Activated gamma-delta T cell treated with anti-CD3 and anti-CD28 coated beads, Interleukin-2, amount 50 U/mL, for 16 hours (primary cell): ENCODE data around the gene MAP3K6.
A peak's percentile ranks its signal among the peaks of the same experiment; 100 is the strongest.

Source experiments
- DNase-seq: peaks from one replicate; pipeline ENCODE4 v3.0.0-alpha.2; 2020; ENCODE audit warnings: low read depth

The MAP3K6 gene

GRCh38 chr1:27372808-27373690 is 6.3 kb upstream of the MAP3K6 start:
- no peak for DNase-seq

DNA sequence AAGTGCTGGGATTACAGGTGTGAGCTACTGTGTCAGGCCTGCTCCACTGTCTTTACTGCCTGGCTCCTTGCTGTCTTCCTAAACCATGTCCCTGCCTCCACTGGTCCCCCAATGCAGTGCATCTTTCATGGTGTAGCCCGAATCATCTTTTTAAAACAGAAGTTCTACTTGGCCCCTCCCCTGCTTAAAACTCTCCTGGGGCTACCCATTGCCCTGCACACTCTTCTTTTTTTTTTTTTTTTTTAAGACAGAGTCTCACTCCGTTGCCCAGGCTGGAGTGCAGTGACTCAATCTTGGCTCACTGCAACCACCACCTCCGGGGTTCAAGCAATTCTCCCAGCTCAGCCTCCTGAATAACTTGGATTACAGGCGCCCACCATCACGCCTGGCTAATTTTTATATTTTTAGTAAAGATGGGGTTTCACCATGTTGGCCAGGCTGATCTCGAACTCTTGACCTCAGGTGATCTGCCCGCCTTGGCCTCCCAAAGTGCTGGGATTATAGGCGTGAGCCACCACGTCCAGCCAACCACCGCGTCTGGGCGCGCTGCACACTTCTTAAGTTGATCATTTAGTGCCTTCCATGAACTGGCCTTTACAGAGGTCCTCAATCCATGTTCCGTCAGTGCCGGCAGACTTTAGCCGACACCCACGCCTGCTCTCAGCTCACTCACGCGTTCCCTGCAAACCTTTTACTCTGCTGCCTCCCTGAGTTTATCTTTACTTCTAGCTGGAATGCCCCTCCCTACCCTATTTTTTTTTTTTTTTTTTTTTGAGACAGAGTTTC is 5.5 kb upstream of the MAP3K6 start:
- no peak for DNase-seq

- no peak for DNase-seq
These were observed 2.3 kb upstream of the MAP3K6 start for GRCh38 chr1:27368869-27369582.

GRCh38 chr1:27367160-27367650 is 444 bp upstream of the MAP3K6 start:
- no peak for DNase-seq

DNA sequence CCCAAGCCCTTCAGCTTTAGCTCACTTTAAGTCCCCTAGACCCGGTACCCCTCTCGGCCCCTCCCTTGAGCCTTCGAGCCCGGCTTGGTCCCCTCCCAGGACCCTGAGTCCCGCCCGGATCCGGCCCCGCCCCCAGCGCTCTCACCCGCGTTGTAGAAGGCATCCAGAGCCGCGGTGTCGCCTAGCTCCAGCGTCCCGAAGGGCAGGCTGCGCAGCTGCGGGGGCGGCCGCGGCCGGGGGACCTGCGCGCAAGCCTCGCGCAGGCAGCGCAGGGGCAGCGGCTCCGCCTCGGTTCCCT is 699 bp downstream of the MAP3K6 start:
- DNase-seq = peak; percentile 44

GRCh38 chr1:27365372-27366112 is 1.2 kb downstream of the MAP3K6 start:
- DNase-seq = peak; percentile 54

DNA sequence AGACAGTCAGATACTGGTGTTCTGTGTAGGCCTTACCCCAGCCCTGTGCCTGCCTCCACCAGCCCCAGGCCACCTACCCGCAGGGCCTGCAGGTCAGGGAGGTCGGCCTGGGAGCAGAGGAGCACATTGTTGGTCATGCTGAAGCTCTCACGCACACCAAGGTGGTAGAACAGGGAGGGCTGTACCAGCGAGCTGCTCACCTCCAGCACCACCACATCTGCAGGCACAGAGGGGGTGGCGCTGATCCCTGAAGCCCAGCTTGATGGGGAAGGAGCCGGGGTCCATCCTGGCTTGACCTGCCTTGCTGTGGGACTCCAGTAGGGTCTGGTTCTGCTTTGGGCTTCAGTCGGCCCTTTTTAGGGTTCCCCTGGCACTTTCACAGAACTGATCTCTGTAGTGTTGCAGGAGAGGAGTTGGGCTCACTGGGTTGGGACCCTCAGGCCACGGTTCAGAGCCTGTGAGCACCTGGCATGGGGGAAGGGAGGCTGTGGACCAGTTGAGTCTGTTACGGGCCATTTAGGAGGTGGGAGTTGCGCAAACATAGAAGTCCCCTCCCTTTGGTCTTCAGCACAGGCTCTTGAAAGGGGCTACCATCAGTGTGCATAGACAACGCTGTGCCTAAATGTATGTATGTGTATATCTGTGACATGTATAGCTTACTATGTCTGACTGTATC is 1.9 kb downstream of the MAP3K6 start:
- DNase-seq = no peak

DNA sequence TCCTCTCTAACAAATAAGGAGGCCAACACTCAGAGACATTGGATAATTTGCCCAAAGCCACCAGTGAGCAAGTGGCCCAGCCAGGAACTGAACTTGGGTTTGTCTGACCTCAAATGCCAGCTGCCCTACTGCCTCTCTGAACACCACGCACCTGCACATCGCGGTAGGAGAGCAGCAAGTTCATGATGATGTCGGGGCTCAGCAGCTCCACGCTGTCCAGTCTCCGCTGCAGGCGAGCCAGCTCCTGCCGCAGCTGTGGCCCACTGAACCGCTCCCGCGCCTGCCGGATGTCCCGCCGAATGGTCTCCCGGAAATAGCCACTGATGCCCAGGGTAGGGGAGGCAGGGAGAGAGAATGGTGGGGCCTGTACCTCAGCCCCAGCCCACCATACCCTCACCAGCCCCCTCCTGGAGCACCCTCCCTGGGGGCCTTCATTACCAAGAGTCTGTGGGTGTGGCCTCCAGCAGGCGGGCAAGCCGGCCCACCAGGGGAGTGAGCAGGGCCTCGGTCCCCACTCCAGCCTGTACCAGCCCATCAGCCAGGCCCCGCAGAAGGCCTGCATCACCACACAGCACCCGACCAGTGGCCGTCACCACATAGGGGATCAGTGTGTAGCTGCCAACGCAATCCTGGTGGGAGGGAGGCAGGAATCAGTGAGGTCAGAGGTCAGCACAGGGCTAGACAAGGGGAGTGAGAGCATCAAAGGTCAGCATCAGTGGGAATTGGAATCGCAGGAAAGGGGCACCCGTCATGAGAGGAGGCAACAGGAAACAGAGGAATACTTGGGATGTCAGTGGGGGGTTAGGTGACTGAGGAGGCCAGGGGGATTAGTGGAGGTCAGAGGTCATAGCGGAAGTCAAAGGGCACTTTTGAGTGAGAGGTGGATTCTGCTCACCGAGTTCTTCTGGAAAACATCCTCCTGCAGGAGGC is 2.7 kb downstream of the MAP3K6 start:
- DNase-seq = no peak

- DNase-seq = no peak
These were observed 5.2 kb downstream of the MAP3K6 start for GRCh38 chr1:27361553-27361952.

DNA sequence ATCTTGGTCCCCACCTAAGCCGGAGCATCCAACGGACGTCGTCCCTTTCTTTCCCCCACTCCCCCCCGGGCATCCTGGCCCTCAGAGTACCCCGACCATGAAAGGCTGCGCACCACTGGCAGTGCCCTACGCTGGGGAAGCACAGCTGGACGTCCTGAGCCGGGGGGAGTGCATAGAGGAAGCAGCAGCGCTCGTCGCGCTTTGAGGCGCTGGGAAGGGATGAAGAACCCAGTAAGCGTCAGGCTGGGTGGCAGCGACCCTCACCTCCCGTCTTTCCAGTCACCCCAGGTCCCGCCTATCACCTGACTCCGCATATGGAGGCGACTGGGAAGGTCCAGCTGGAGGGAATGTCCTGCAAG is 5.7 kb downstream of the MAP3K6 start:
- no peak for DNase-seq

GRCh38 chr1:27360159-27361043 is 6.4 kb downstream of the MAP3K6 start:
- DNase-seq = no peak

- no peak for DNase-seq
These were observed 7.0 kb downstream of the MAP3K6 start for GRCh38 chr1:27359822-27360158.

DNA sequence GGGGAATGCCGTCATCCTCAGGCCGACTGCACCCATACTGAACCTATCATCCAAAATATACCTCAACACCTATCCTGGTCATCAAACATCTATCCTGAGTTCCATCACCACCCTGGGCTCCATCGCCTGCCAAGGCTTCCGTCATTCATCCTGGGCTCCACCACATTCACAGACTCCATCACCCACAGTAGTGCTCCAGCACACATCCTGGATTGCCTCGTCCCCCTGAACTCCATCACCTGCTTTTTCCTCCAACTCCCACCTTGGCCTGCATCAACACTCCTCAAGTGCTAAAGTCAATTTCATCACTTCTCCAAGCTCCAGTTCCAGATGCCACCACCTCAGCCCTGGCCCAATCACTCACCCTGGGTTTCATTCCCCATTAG is 7.8 kb downstream of the MAP3K6 start:
- DNase-seq = no peak

DNA sequence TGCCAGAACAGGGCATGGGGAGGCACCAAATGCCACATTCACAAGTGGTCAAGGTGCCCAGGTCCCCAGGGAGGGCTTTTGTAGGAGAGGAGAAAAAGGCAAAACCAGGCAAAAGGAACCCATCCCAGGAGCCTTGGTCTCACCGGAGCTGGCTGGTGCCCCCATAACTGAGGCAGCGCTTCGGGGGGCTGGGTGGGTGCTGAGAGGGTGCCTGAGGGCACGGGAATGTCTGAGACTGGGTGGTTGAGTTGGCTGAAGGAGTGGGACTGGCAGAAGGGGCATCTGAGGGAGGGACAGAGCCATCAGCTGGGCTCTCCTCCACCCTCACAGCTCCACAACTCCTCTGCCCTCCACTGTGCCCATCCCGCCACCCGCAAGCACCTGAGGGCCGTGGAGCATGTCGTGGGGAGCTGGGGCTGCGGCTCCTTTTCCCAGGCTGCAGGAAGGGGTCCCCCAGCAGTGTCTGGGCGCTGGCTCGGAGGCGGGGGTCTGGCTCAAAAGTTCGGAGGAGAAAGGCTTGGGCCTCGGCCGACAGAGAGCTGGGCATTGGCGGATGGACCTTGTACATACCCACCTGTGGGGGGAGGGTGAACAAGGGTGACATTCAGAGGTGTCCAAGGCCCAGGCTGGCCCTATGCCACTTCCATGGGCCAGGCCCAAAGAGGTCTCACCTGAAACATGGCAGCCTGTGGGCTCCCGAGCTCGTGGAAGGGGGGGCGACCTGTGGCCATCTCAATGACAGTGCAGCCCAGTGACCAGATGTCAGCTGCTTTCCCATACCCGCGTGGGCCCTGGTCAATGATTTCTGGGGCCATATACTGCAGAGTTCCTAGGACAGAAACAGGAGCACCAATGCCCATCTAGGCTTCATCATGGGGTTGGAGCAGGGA is 8.5 kb downstream of the MAP3K6 start:
- no peak for DNase-seq

DNA sequence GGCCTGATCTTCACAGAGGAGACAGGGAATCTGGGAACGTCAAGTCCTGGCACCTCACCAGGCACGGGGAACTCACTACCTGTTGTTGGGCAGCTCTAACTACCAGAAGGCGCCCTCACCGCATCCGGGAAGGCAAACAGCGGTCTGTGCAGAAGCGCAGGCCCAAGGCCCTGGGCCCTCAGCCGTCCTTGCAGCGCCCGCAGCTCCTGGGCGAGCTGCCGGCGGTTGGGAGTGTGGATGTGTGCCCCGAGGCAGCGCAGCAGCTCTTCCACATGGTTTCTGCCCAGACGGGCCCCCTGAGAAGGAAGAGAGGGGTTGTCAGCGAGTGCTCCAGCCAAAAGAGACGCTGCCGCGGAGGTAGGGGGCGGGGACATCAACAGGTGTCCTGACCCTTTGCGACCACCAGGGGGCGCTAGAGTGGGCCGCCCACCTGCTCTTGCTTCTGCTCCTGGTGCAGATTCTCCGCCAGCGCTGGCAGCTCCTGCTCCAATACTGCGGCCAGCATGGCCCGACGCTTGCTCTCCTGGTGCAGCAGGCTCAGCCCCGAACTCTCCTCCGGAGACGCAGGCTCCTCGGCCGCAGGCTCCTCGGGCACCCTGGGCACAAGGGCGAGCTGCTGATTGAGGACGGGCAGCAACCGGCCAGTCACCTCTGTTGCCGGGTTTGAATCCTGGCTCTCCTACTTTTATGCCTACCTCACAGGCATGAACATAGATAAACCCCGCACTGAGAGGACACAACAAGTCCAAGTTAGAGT is 9.3 kb downstream of the MAP3K6 start:
- peak; percentile 75 for DNase-seq

GRCh38 chr1:27356619-27357280 is 10.0 kb downstream of the MAP3K6 start:
- DNase-seq = no peak

- DNase-seq = no peak
These were observed 10.5 kb downstream of the MAP3K6 start for GRCh38 chr1:27356277-27356618.
